DND-41 (cell line): Measurements from ENCODE around the gene SKA3.

Experiments used
- ATAC-seq: fragments of 200-7000 bp; cut with Tn5 transposase; 3 replicates; pipeline ENCODE4 v1.9.1; 2021; ENCODE audit warnings: low read depth; ENCODE audit not compliant: insufficient read depth
- DNase-seq: peaks from one replicate; pipeline ENCODE4 v3.0.0-alpha.2; 2020
- H2AFZ ChIP-seq: 2 replicates; pipeline ENCODE4 v1.6.0; 2012; ENCODE audit warnings: low read depth, low read length
- H3K27ac ChIP-seq: 2 replicates; pipeline ENCODE4 v1.5.1; 2012; ENCODE audit warnings: low read length, inconsistent platforms
- H3K27me3 ChIP-seq: fragments of 200-600 bp; sonication (generic); 2 replicates; pipeline ENCODE4 v1.6.0; 2012; ENCODE audit warnings: low read length, mild to moderate bottlenecking, inconsistent platforms; ENCODE audit not compliant: insufficient read depth, poor library complexity
- H3K36me3 ChIP-seq: 2 replicates; pipeline ENCODE4 v1.5.1; 2012; ENCODE audit warnings: low read length, inconsistent platforms; ENCODE audit not compliant: insufficient read depth
- H3K4me1 ChIP-seq: 2 replicates; pipeline ENCODE4 v1.5.1; 2012; ENCODE audit warnings: mild to moderate bottlenecking, low read length; ENCODE audit not compliant: insufficient read depth
- H3K4me2 ChIP-seq: 2 replicates; pipeline ENCODE4 v1.6.0; 2012; ENCODE audit warnings: mild to moderate bottlenecking, moderate library complexity, low read length, inconsistent platforms; ENCODE audit not compliant: insufficient read depth
- H3K4me3 ChIP-seq, 2 experiments: fragments of 200-600 bp in 1 of 2; shearing (Covaris generic) in 1 of 2; 2 replicates each; pipeline ENCODE4 v1.5.1; 2012 to 2016; ENCODE audit warnings: inconsistent platforms in 2 of 2, low read length in 2 of 2, mild to moderate bottlenecking in 2 of 2, low read depth in 1 of 2, moderate library complexity in 1 of 2
- H3K79me2 ChIP-seq: 2 replicates; pipeline ENCODE4 v1.6.0; 2012; ENCODE audit warnings: low read length, inconsistent platforms; ENCODE audit not compliant: insufficient read depth
- H3K9ac ChIP-seq: 2 replicates; pipeline ENCODE4 v1.6.0; 2012; ENCODE audit warnings: low read depth, mild to moderate bottlenecking, inconsistent platforms, low read length, moderate library complexity
- H3K9me3 ChIP-seq: 2 replicates; pipeline ENCODE4 v1.5.1; 2012; ENCODE audit warnings: low read length, moderate library complexity, mild to moderate bottlenecking, inconsistent platforms; ENCODE audit not compliant: insufficient read depth, severe bottlenecking
- H4K20me1 ChIP-seq: 2 replicates; pipeline ENCODE4 v1.6.0; 2012; ENCODE audit warnings: low read length; ENCODE audit not compliant: insufficient read depth
- EZH2 ChIP-seq: IDR thresholded peaks from 3 replicates; pipeline ENCODE4 v1.6.1; 2012; ENCODE audit warnings: borderline replicate concordance, low read depth, mild to moderate bottlenecking, moderate library complexity, low read length, inconsistent platforms; ENCODE audit not compliant: severe bottlenecking
- TF ChIP-seq, protein P1 (sequence below): IDR thresholded peaks from 2 replicates; pipeline ENCODE4 v1.5.1; 2012; ENCODE audit warnings: borderline replicate concordance, low read length, moderate library complexity, mild to moderate bottlenecking; ENCODE audit not compliant: poor library complexity, severe bottlenecking; ENCODE audit errors: extremely low read depth

SKA3 gene

DNA sequence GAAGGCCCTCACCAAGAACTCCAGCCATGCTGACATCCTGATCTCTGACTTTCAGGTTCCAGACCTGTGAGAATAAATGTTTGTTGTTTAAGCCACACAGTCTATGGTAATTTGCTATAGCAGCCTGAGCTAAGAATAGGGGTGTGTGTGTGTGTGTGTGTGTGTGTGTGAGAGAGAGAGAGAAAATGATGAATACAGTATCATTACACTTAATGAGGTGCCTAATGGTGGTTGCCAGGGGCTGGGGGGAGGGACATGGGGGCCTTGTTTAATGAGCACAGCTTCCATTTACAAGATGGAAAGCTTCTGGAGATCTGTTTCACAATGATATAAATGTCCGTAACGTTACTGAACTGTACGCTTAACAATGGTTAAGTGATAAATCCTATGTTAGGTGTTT lies 61.1 kb downstream of the SKA3 start:
- Histone ChIP-seq H2AFZ (0 out of 2 replicates have a peak overlapping the region, but pooled peaks have one; percentile 30), H3K9me3 (no peaks in the 10 kb centered on the region), H3K36me3 (no peaks in the 10 kb centered on the region), H3K4me1 (peaks cover 7% of the 10 kb centered on the region), H3K79me2 (no peaks in the 10 kb centered on the region), H3K4me2 (no peak overlapping the region), H3K27me3 (no peaks in the 10 kb centered on the region), H3K9ac (no peak overlapping the region), H3K4me3 (no peak overlapping the region), H3K27ac (no peak overlapping the region), H4K20me1 (no peaks in the 10 kb centered on the region)
- TF ChIP-seq EZH2, result no peak
- TF ChIP-seq, protein P1, sequence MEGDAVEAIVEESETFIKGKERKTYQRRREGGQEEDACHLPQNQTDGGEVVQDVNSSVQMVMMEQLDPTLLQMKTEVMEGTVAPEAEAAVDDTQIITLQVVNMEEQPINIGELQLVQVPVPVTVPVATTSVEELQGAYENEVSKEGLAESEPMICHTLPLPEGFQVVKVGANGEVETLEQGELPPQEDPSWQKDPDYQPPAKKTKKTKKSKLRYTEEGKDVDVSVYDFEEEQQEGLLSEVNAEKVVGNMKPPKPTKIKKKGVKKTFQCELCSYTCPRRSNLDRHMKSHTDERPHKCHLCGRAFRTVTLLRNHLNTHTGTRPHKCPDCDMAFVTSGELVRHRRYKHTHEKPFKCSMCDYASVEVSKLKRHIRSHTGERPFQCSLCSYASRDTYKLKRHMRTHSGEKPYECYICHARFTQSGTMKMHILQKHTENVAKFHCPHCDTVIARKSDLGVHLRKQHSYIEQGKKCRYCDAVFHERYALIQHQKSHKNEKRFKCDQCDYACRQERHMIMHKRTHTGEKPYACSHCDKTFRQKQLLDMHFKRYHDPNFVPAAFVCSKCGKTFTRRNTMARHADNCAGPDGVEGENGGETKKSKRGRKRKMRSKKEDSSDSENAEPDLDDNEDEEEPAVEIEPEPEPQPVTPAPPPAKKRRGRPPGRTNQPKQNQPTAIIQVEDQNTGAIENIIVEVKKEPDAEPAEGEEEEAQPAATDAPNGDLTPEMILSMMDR, result no peak
- DNase-seq (no peak), ATAC-seq (no peak)

DNA sequence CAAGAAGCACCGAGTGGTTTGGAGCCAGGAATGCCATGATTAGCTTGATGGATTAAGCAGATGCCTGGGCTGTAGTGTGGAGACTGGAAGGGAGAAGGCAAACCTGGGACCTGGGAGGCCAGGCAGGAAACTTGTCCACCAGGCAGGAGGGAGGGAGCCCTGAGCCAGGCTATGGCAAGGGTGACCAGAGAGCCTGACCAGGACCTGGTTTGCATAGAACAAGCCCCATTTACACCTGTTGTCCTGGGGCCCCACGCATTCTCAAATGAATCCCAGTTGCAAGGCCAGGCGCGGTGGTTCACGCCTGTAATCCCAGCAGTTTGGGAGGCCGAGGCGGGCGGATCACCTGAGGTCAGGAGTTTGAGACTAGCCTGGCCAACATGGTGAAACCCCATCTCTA lies 64.8 kb downstream of the SKA3 start:
- Histone ChIP-seq H3K9me3 (no peaks in the 10 kb centered on the region), H3K36me3 (no peaks in the 10 kb centered on the region), H3K27me3 (no peaks in the 10 kb centered on the region), H3K4me1 (peaks cover 7% of the 10 kb centered on the region), H3K79me2 (no peaks in the 10 kb centered on the region), H3K4me3 (no peak overlapping the region), H2AFZ (no peak overlapping the region), H3K9ac (no peak overlapping the region), H3K4me2 (no peak overlapping the region), H3K27ac (no peak overlapping the region), H4K20me1 (no peaks in the 10 kb centered on the region)
- TF ChIP-seq, protein P1, result no peak
- no peak for TF ChIP-seq EZH2
- ATAC-seq (no peak), DNase-seq (no peak)

DNA sequence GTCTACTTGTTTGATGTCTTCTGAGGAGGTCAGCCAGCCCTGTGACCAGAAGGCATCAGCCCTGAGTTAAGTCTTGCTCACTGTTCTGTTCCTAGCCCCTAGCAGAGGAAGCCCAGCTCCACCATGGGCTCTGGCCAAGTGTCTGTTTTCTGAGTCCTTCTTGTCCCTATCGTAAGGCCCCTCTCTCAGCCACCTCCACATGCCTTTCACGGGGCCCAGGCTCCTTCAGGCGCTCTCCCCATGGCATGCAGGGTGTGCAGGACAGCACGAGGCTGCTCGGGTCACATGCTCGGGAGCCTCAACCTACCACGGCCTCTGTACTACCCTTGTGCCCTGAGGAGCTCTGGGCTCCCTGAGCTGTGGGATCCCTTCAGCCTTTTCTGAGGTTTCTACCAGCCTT lies 67.2 kb downstream of the SKA3 start:
- Histone ChIP-seq H3K4me3 (no peak overlapping the region), H3K4me2 (no peak overlapping the region), H4K20me1 (no peaks in the 10 kb centered on the region), H3K9me3 (no peaks in the 10 kb centered on the region), H3K27ac (no peak overlapping the region), H3K27me3 (no peaks in the 10 kb centered on the region), H3K9ac (no peak overlapping the region), H3K36me3 (no peaks in the 10 kb centered on the region), H2AFZ (no peak overlapping the region), H3K79me2 (no peaks in the 10 kb centered on the region), H3K4me1 (peaks cover 7% of the 10 kb centered on the region)
- TF ChIP-seq EZH2, result no peak
- TF ChIP-seq, protein P1, result no peak
- no peak for ATAC-seq
- no peak for DNase-seq

DNA sequence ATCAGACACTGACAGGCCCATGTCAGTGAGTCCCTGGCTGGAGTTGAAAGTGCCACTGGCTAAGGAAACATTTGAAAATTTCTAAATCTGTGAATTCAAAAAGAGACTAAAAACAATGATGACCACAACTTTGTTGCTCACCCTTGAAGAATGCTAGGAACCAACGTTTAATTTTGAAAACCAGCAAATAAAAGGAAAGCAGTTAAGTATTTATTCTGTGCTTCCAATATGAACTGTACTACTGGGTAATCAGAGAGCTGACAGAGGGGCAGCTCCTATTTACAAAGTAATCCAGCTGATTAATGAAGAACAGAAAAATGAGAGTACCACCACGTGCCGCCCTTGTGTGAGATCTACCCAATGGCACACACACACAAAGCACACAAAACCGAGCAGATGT lies 70.3 kb downstream of the SKA3 start:
- DNase-seq (no peak), ATAC-seq (no peak)
- Histone ChIP-seq H2AFZ (no peak overlapping the region), H3K4me3 (no peak overlapping the region), H3K27ac (no peak overlapping the region), H3K79me2 (no peaks in the 10 kb centered on the region), H3K4me2 (no peak overlapping the region), H3K4me1 (peaks cover 7% of the 10 kb centered on the region), H3K9ac (no peak overlapping the region), H3K36me3 (no peaks in the 10 kb centered on the region), H3K27me3 (no peaks in the 10 kb centered on the region), H3K9me3 (no peaks in the 10 kb centered on the region), H4K20me1 (no peaks in the 10 kb centered on the region)
- no peak for TF ChIP-seq EZH2
- TF ChIP-seq, protein P1, result no peak
